HL-60/S4 treated with phorbol 12-myristate 13-acetate at 8.2 ng/mL for 4 days and 3 days (cell line): ENCODE results near the gene UTS2B.
"Not testable (repeated sequence)": the region's sequence is repeated elsewhere in the genome, so short reads cannot be mapped to it uniquely, and the experiment has no call there.

Source experiments
- in situ Hi-C: fragments of 300-500 bp; cut with MboI; formaldehyde crosslinking; loops from 2 replicates; pipeline ENCODE4 v1.15.0; 2022; ENCODE audit warnings: low sequenced_read_pairs

UTS2B gene

DNA sequence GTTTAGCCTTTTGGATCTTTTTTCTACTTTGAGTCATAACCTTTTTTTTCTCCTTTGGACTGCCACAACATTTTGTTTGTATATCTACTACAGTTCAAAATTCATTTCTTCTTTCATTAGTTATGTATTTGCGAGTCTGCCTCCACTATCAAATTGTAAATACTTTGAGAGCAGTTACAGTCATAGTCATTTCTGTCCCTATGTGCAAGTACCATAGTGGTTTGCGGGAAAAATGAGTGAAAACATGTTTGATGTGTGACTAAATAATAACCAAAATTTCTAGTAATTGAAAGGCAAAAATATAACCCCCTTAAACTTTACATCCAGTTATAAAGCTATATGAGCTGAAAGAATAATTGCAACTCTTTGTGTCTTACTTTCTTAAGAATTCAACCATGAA is 46.9 kb downstream of the UTS2B start:
- in situ Hi-C loops: no loop called here

DNA sequence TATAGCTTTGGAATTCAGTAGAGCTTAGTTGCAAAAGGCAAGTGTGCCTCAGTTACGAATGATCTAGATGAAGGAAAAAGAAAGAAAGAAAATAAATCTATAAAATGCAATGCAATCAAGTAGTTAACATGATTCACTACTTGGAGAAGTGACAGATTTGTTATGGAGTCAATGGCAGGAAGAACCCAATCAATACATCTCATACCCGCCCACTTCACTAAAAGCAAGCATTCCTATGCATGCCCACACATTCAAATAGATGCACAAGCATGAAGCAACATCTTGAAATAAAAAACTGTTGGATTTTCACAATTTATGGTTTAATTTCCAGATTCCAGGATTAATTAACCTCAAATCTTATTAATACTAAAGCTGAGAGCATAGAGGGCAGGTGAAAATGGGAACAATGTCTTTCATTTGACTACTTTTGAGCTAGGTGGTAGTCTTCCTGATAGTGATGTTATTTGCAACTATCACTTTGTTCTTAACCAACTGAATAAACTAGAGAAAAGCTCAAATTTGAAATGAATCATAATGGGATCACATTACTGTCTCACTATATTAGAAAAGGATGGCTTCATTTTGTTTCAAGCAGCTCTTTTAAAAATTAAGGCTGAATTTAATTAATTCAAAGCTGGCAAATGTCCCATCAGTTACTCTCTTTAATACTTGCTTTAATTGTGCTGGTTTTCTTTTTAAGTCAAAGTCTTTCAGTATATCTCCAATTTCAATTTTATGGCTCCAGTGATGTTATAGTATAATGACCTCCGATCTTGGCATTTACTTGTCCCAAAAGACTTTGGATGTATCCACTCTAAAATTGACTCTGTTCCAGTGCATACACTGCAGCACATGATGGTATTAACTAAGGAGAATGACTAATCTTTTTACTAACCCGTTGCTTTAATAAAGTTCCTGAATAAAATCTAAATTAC is 47.8 kb downstream of the UTS2B start:
- in situ Hi-C loops: no loop called here

- in situ Hi-C loops: no loop called here
These were observed 49.4 kb downstream of the UTS2B start for GRCh38 chr3:191280882-191281281.

- in situ Hi-C loops: no loop called here
These were observed 50.2 kb downstream of the UTS2B start for GRCh38 chr3:191280111-191280510.

DNA sequence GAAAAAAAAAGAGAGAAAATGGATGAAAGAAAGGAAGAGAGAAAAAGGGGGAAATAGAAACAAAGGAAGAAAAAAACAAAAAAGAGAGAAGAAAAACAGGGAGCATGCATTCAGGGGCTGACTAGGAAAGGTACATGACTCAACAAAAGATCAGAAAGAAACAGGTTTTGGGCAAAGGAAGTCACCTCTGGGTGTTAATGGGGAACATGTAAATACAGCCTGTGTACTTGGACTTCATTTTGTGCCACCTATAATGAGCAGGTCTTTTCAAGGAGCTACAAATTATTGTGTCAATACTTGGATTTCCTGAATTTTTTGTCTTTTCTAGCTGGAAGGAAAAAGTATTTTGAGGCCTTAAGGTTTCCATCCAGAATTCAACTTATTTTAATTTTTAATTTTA is 54.6 kb downstream of the UTS2B start:
- in situ Hi-C loops: no loop called here

DNA sequence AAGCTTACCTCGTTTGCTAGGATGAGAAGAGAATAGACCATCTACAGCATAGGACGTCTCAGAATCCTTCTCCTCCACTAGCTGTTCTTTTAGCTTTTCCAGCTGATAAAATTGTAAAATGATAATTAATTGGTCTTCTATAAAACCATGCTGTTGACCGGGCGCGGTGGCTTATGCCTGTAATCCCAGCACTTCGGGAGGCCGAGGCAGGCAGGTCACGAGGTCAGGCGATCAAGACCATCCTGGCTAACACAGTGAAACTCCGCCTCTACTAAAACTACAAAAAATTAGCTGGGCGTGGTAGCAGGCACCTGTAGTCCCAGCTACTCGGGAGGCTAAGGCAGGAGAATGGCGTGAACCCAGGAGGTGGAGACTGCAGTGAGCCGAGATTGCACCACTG is 55.1 kb downstream of the UTS2B start:
- in situ Hi-C loops: not testable (repeated sequence)

- in situ Hi-C loops: no loop called here
These were observed 60.8 kb downstream of the UTS2B start for GRCh38 chr3:191269289-191270085.

- in situ Hi-C loops: no loop called here
These were observed 61.6 kb downstream of the UTS2B start for GRCh38 chr3:191268737-191269136.

GRCh38 chr3:191263850-191264249 is 66.5 kb downstream of the UTS2B start:
- in situ Hi-C loops: no loop called here

DNA sequence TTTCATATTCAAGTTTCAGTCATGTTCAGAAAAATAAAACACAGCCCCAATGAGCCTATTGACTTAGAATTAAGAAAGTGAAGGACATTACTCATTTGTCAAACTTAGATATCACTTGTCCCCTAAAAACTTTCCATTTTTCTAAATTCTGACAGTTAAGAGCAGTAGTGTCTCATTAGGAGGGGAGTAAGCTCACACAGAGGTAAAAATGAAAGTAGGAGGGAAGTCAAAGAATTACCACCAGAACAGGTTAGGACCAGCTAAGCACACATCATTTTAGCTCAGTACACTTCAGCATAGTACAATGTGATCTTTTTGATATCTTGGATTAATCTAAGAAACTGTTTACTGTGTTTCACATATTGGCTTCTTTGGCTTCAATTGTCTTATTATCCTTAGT is 67.0 kb downstream of the UTS2B start:
- in situ Hi-C loops: no loop called here

DNA sequence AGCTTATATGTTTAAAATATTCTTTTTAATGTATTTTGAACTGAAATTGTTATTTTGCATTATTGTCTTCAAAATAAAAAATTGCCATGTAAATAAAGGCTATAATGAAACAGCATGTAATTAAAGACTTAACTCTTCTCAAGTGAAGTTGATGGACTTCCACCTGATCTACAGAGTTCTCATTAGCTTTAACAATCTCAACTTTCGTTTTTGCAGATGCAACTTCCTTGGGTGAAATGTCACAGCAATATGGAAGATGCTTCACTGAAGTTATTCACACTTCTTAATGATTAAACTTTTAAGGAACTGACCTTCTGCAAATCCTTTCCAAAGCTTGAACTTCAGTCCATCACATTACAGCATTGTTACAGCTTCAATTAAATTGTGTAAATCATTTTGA is 67.7 kb downstream of the UTS2B start:
- in situ Hi-C loops: no loop called here

DNA sequence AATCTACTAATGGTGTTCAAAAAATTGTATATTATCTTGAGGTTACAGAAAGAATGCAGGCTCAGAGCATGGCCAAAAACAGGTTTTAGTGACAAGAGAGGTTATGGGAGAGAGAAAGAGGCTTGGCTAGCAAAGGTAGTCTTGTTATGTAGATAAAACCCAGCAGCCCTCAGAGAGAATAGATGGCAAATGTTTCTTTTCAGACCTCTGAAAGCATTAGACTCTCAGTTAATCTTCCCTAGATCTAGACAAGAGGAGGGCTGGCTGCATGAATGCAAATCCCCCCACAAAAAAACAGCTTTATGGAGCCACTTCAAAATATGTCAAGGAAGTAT is 69.1 kb downstream of the UTS2B start:
- in situ Hi-C loops: no loop called here

DNA sequence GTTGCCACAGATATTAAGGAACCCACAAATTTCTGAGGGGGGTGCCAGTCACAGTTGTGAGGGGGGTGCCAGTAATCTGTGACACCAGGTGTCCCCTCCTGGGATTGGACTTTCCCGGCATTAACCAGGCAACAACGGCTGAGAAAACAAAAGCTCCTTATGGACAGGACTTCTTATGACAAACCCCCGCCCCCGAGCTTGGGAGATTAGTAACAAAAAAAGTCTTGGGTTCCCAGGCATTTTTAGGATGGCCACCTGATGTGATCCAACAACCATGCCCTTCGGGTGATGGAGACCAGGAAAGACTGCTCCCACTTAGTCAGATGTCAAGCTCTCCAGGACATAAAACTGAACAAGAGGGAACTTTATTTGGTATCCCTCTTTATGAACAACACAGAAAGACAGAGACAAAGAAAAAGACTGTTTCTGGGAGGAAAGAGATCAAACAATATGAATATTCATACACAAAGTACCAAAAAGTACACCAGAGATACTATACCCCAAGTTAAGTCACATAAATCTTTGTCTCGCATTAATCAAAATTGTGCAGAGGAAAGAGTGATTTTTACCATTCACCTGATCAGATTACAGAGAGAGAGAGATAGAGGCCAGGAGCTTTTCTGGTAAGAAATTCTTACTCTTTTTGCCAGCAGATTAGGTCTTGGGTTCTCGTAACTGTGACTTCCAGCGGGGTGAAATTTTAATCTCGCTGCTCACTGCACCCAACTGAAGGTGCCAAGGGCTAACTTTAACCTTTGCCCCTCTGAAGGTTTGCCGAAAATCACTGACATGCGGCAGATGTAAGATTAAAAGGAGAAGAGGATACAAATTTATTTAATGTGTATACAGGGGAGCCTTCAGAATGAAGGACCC is 69.7 kb downstream of the UTS2B start:
- in situ Hi-C loops: no loop called here

GRCh38 chr3:191259486-191259885 is 70.8 kb downstream of the UTS2B start:
- in situ Hi-C loops: no loop called here

- in situ Hi-C loops: no loop called here
These were observed 73.0 kb downstream of the UTS2B start for GRCh38 chr3:191257286-191257685.

GRCh38 chr3:191256405-191256804 is 73.9 kb downstream of the UTS2B start:
- in situ Hi-C loops: no loop called here

DNA sequence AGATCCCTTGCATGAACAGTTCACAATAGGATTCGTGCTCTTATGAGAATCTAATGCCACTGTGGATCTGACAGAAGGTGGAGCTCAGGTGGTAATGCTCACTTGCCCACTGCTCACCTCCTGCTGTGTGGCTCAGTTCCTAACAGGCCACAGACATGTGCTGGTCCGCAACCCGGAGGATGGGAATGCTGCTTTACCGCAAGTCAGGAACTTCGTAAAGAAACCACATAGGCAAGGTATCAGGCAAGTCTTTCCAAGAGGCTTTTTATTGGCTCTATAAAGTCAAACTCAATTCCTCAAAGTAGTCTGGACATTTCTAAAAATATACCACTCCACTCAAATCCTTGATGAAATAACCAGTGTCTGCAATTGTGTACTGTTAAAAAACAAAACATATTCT is 75.2 kb downstream of the UTS2B start:
- in situ Hi-C loops: no loop called here

DNA sequence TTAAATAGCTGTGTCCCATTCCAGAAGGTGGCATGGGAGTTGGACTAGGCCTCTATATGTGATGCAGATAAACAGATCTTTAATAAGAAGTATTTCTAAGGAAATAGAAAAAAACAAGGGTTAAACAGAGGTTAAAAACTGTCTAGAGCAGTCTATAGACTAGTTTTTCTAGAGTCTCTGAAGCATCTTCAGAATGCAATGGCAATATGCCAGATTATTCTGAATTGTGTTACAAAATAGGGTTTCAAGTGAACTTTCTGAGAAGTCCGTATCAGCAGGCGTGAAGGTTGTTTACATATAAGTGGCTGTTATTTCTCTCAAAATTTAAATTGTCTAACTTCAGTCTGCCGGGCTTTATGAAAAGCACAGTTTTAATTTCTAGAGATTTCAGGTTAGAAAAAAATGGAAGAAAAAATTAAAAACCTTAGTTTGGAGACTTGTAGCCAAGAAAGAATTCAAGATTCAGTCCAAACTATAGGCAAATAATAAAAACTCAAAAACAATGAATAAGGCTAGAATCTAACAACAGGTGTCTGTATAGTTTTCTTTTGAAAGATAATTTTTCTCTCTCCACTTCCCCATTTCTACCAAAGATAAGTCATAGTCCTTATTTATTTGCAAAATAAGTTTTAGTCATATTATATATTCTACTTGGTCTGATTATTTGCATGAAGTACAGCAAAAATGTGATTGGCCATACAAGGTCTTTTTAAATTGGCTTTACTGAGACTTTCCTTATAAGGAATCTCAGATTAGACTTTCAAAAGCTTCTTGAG is 76.0 kb downstream of the UTS2B start:
- in situ Hi-C loops: no loop called here

DNA sequence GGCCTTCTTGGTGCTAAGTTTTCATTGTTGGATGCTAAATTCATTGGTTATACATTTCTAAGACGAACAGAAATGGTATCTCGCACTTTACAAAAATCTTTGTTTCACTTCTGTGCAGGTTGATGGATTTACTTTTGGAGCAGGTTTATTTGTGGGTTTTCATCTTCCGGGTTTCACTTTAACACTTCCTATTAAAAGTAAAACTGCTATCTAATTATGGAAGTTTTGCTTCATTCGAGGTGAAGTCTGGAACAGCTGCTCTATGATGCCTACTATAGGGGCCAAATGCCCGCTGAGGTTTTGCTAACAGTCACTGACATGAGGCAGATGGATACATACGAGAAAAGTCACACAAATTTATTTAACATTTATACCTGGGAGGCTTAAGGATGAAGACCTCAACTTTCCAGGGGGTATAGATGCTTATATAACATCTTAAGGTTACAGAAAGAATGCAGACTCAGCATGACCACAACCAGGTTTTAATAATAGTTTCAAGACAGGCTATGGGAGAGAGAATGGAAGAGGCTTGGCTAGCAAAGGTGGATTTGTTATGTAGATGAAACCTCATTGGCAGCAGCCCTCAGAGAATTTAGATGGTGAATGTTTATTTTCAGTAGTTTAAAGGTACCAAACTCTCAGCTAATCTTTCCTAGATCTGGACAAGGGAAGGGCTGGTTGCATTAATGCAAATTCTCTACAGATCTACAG is 77.1 kb downstream of the UTS2B start:
- in situ Hi-C loops: no loop called here

DNA sequence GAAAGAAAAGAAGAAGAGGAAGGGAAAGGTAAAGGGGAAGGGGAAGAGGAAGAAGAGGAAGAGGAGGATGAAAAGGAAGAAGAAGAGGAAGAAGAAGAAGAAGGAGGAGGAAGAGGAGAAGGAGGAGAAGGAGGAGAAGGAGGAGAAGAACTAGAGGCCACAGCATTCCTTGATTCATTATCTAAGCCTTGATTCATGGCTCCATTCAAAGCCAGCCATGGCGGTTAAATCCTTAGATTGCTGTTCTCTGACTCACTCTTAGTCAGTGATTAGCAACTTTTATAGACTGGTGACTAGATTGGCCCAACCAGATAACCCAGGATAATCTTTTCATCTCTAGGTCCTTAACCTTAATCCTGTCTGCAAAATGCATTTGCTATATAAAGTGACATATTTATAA is 83.7 kb downstream of the UTS2B start:
- in situ Hi-C loops: no loop called here
